ENCODE results near the gene ADAMTS2.

ADAMTS2 gene

DNA sequence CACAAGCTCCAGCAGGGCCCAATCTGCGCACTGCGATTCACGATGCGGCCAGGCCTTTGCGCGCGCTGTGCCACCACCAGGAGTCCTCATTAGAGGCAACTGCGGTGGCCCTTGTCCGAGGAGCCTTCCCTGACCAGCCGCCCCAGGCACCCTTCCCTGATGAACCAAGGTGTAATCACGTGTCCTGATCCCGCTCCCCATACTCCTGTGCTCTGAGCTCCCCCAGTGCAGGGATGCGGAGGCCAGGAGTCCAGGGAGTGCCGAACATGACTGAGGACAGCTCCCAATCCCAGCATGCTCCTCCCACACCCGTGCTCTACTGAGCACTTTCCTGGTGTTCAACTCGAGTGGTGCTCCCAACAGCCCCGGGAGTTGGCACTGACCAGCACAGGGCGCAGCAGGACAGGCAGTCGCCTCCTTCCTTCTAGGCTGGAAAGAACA lies 150.3 kb downstream of the ADAMTS2 start:
- no peak for DNase-seq (ENCODE audit: low read depth in 2 of 2)

DNA sequence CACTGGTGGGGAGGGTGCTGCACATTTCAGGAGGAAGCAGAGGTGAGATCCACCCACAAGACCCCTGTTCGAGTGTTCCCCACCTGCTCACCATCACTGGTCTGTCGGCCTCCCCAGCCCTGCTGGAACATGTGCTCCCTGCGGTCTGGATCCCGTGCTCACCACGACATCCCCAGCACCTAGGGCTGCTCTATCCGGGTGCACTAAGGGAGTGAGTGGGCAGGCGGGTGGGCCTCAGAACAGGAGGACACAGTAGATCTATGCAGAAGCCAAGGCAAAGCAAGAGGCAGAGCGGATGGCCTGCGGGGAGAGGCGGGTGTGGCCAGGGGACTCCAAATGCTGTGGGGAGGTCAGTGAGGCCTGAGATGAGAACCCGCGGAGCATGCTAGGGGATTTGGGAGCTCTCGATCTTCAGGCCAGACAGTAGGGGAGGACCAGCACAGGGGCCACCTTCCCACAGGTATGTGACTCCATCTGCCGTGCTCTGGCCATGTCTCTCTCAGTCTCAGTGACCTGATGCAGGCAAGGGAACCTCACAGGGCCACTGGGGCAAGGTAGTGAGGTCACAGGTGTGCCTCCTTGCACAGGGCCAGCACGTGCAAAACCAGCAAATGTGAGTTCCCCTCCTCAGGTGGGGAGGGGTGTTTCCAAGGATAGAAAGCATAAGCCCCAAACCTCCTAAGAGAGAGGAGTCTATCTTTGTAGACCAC lies 150.9 kb downstream of the ADAMTS2 start:
- DNase-seq (ENCODE audit: low read depth in 2 of 2), result no peak

DNA sequence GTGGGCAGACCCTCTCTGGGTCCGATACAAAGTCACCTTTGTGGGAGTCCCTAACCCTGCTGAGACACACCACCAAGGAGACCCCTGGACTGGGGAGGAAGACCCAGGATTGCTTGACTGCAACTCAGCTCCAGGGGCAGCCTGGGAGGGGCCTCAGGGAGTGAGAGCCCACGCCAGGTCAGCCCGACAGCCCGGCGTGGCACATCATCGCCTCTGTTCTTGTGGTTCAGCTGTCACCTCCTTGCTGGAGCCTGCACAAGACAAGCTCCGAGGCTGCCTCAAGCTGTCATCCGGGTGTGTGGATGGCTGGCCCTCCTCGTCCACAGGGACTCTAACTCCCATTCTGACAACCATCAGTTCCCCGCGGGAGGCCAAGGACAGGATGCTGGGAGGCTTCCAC lies 151.5 kb downstream of the ADAMTS2 start:
- no peak for DNase-seq (ENCODE audit: low read depth in 2 of 2)

DNA sequence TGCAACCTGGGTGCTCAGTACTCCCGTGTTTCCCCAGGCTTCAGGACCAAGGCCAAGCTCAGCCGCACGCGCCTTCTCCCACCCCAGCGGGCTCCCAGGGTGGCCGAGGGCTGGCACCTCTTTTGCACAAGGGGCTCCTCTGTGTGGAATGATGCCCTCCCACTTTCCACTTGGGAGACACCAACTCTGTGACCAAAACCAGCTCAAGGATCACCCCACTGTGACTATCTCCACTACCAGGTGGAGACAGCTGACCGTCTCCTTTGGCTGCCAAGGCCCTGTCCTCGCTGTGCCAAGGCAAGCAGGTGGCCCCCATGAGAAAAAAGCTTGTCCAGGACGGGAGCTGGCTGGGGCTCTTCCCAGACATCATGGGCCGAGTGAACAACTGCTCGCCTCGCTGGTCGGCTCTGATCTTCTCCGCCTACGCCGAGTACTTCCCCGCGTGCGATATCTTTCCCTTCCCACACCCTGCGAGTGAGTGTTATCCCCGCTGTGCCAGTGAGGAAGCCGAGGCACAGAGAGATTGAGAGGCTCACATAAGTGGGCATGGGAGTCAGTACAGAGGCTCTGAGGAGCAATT lies 152.3 kb downstream of the ADAMTS2 start:
- DNase-seq (ENCODE audit: low read depth in 2 of 2), result no peak

DNA sequence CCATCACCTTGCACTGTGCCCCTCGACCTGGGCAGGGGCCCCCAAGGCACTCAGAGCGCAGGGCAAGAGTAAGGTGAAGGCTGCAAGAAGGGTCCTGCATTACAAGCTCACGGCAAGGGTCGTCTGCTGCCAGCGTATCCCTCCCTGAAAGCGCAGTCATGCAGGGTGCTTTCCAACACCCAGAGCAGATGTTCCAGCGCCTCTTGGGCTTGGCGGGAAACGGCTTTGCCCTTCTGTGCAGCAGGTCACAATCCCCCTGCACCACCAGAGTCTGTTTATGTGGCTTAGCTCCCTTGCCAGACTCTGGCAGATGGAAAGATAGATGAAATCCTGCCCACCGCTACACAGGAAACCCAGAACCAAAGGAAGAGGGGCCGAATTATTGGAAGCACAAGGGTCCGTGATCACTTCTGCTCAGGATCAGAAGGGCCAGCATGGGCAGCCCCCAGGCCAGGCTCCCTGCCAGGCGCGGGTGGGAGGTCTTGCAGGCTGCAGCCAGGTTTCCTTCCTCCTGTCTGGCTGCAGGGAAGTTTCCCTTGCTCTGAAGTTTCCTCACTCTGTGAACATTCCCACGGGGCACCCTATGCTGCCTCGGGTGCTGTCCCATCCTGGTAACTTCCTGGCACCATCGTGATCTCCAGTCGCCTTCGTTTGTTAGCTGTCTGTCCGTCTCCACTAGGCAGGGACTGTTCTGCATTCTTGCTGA lies 152.9 kb downstream of the ADAMTS2 start:
- DNase-seq (ENCODE audit: low read depth in 2 of 2), result no peak

- DNase-seq (ENCODE audit: low read depth in 2 of 2), result no peak
These were observed 153.6 kb downstream of the ADAMTS2 start for GRCh38 chr5:179191506-179192184.

DNA sequence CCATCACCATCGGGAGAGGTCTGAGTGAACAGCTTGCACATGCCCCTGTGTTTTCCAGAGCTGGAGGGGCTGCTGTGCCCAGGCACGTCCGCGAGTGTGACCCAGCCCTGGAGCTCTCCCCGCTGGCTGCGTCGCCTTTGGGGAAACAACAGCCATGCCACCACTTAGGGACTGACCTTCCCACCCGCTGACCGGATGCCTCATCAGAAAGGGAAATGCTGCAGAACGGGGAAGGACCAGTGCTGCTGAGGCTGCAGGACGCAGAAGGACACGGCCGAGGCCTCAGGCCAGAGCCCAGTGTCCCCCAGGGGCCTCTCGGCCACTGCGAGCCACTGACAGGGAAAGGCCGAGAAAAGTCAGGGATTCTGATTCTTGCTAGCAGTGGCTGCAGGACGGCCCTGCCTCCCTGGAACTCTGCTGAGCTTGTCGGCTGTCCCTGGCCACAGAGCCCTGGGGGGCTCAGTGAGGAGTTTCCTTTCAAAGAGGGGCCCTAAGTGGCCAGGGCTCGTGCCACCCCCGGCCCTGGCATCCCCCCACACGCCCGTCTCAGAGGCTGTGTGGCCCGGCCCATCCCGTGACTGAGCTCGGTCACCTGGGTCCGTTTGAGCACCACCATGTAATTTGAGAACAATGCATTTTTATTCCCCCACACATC lies 154.3 kb downstream of the ADAMTS2 start:
- DNase-seq (ENCODE audit: low read depth in 2 of 2), result no peak

DNA sequence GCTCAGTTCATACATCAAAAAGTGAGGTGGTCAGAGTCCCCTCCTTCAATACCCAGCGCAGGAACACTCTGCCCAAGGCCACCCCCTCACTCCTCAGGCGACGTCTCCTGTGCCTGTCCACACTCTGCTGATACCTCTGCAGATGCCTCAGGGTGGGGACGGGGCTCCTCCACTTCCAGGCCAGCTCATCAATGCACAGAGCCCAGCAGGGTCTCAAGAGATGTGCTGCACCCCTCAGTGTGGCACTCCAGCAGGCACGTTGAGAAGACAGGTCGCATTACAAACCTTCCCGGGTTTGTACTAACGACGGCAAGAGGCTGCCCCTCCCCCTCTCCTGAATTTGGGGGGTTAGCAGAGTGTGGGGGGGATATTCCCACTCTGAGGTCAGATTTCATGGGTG lies 156.6 kb downstream of the ADAMTS2 start:
- DNase-seq (ENCODE audit: low read depth in 2 of 2), result no peak

- DNase-seq (ENCODE audit: low read depth in 2 of 2), result no peak
These were observed 157.3 kb downstream of the ADAMTS2 start for GRCh38 chr5:179187681-179188575.

- no peak for DNase-seq (ENCODE audit: low read depth in 2 of 2)
These were observed 158.0 kb downstream of the ADAMTS2 start for GRCh38 chr5:179187229-179187678.

- DNase-seq (ENCODE audit: low read depth in 2 of 2), result no peak
These were observed 158.5 kb downstream of the ADAMTS2 start for GRCh38 chr5:179186801-179187200.

DNA sequence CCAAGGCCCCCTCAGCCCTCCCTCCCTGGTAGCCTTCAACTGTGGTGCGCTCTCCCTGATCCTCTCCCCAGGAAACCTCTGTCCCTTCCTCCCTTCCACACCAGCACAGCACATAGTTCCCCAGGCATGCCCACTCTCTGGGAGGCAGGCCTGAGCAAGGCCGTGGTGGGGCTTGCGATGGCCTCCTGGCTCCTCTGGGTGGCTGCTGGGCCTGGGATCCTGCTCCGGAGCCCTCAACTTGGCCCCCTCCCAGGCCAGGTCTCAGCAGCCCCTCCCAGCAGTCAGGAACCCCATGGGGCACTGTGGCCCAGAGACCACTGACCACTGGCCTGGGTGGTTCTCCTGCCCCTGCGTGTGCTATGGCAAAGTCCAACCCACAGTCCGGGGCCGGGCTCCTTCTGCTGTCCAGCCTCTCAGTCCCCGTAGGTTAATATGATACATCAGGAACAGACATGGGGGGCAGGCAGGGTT lies 159.3 kb downstream of the ADAMTS2 start:
- DNase-seq (ENCODE audit: low read depth in 2 of 2), result no peak

DNA sequence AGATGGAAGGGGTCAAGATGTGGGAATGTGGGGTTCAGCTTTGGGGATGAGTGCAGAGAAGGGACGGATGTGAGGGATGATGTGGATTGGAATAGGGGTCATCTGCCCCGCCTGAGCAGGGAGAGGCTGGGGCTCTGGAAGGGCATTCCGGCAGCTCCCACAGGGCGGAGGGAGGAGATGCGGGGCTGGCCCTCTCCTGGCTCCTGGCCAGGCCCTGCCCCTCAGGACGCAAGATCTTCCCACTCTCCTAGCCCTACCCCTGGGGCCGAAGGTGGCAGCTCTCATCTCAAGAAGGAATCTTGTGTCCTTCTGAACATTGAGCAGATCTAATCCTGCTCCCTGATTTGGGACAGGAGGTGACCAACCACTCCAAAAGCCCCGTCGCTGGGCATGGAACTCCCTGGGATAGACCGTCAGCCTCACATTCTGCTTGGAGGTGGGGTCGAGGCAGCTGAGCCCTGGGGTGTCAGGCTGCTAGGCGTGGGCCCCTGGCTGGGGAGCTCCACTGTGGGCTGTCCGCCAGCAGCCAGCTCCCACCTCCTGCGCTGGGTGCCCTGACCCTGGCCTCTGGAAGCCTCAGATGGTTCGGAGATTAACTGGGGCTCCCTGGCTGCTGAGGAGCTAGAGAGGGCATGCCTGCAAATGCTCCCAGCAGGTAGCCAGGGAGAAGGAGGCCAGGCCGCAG lies 159.9 kb downstream of the ADAMTS2 start:
- DNase-seq (ENCODE audit: low read depth in 2 of 2), result no peak

GRCh38 chr5:179184521-179185050 lies 160.7 kb downstream of the ADAMTS2 start:
- no peak for DNase-seq (ENCODE audit: low read depth in 2 of 2)

DNA sequence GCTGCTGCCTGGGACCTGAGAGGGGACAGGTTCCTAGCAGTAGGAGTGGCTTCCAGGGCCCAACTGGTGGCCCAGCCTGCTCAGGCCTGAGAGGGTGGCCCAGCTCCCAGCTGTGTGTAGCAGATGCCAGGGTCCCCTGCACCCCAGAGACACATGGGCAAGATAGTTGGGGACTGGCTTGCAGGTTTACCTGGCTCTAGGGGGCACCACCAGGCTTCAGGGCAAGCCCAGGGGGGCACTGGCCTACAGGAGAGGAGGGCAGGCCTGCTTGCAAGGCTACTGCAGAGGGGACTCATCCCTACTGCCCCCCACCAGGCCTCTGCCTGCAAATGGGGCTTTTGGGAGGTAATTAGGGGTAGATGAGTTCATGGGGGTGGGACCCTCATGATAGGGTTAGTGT lies 161.8 kb downstream of the ADAMTS2 start:
- no peak for DNase-seq (ENCODE audit: low read depth in 2 of 2)

GRCh38 chr5:179182601-179183000 lies 162.7 kb downstream of the ADAMTS2 start:
- no peak for DNase-seq (ENCODE audit: low read depth in 2 of 2)

GRCh38 chr5:179181988-179182387 lies 163.3 kb downstream of the ADAMTS2 start:
- DNase-seq (ENCODE audit: low read depth in 2 of 2), result no peak

- no peak for DNase-seq (ENCODE audit: low read depth in 2 of 2)
These were observed 164.2 kb downstream of the ADAMTS2 start for GRCh38 chr5:179180921-179181645.

DNA sequence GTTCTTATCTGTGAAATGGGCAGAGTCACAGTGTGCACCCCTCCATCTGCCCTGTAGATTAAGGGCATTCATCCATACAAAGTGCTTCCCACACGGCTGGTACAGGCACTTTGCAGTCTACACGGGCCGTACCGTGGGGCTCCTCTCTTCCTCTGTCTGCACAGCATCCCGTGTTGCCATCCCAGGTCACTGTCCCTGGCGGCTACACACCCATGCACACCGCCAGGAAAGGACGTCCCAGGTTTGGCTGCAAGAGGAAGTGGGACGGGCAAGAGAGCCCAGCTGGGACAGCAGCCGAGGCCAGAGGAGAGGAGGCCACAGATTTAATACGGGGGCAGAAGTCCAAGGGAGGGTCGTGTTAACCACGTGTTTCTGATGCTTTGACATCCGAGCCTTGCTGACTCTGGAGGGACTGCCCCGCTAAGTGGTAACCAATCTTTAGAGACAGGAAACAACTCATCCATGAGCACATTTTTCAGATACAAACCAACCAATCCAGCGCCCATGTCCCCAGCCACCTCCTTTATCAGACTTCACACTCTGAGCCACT lies 165.1 kb downstream of the ADAMTS2 start:
- no peak for DNase-seq (ENCODE audit: low read depth in 2 of 2)

Data from stimulated activated CD8-positive, alpha-beta memory T cell treated with anti-CD3 and anti-CD28 coated beads, Interleukin-7, amount 100 ng/mL, for 4 hours (primary cell).